Caco-2 (cell line): ENCODE measurements around the gene SH3GL2. TPM values are rescaled to one million over a fixed set of nuclear protein-coding genes. Genes with fewer than 3 reads are reported as not detected.

Source experiments
- BruUV-seq: library from RNA; stranded (reverse); fragments of 400-500 nt; replicated peaks from 2 replicates; lab custom pipeline; 2021; lab: Mats Ljungman, UMichigan
- CTCF ChIA-PET: fragments of 300-600 bp; sonication (Branson Sonifier 250); formaldehyde crosslinking; loops from one replicate; lab custom pipeline; 2022; ENCODE audit warnings: antibody characterized with exemption; lab: Charles Lee
- POLR2A ChIA-PET: fragments of 300-600 bp; sonication (Branson Sonifier 250); formaldehyde crosslinking; loops from one replicate; lab custom pipeline; 2022; ENCODE audit warnings: antibody characterized with exemption; lab: Charles Lee
- DNase-seq, 2 experiments: peaks; one replicate each; pipeline versions ENCODE4 v3.0.0 to v3.0.0-alpha.2; 2020 to 2022
- H3K27me3 ChIP-seq: replicated peaks from 2 replicates; pipeline ENCODE4 v1.6.0; 2011; ENCODE audit warnings: low read length; ENCODE audit not compliant: control insufficient read depth, insufficient read depth
- H3K36me3 ChIP-seq: 2 replicates; pipeline ENCODE4 v1.5.1; 2011; ENCODE audit warnings: low read length; ENCODE audit not compliant: control insufficient read depth, insufficient read depth
- H3K4me1 ChIP-seq: fragments of 250-450 bp; sonication (Bioruptor Pico); 2 replicates; pipeline ENCODE4 v1.5.1; 2020; ENCODE audit warnings: mild to moderate bottlenecking
- H3K4me3 ChIP-seq: 2 replicates; pipeline ENCODE4 v1.5.1; 2011; ENCODE audit warnings: low read depth, mild to moderate bottlenecking, control low read depth, low read length
- H3K9me3 ChIP-seq: fragments of 250-450 bp; sonication (Bioruptor Pico); 2 replicates; pipeline ENCODE4 v1.5.1; 2020; ENCODE audit warnings: mild to moderate bottlenecking, moderate library complexity
- H3K27ac Mint-ChIP-seq: one replicate; pipeline ENCODE4 v1.8.0; 2022; ENCODE audit warnings: mixed read lengths; ENCODE audit not compliant: unreplicated experiment
- H3K27me3 Mint-ChIP-seq: one replicate; pipeline ENCODE4 v1.8.0; 2022; ENCODE audit warnings: mixed read lengths; ENCODE audit not compliant: insufficient read depth, unreplicated experiment
- H3K36me3 Mint-ChIP-seq: one replicate; pipeline ENCODE4 v1.8.0; 2022; ENCODE audit warnings: mild to moderate bottlenecking, mixed read lengths; ENCODE audit not compliant: insufficient read depth, unreplicated experiment
- H3K4me1 Mint-ChIP-seq: one replicate; pipeline ENCODE4 v1.8.0; 2022; ENCODE audit warnings: low read depth, mixed read lengths; ENCODE audit not compliant: unreplicated experiment
- H3K4me3 Mint-ChIP-seq: one replicate; pipeline ENCODE4 v1.8.0; 2022; ENCODE audit warnings: mild to moderate bottlenecking, moderate library complexity, mixed read lengths; ENCODE audit not compliant: unreplicated experiment
- H3K9me3 Mint-ChIP-seq: one replicate; pipeline ENCODE4 v1.8.0; 2022; ENCODE audit warnings: mixed read lengths; ENCODE audit not compliant: unreplicated experiment
- intact Hi-C: fragments of 100-400 bp; cut with micrococcal nuclease; formaldehyde crosslinking; loops from one replicate; pipeline ENCODE4 v1.10.0; 2022; ENCODE audit not compliant: unreplicated experiment
- total RNA-seq: library from RNA; stranded (reverse); gene quantifications from 2 replicates; pipeline ENCODE4 v1.2.3, GENCODE V29; 2022
- TF ChIP-seq, protein P1 (sequence below), 2 experiments: fragments of 200-600 bp in 1 of 2; IDR thresholded peaks; 1 replicate in 1 of 2; 2 replicates in 1 of 2; pipeline versions ENCODE4 v1.5.1 to v1.8.0; 2011 to 2022; ENCODE audit warnings: antibody characterized with exemption in 1 of 2, control low read depth in 1 of 2, inconsistent platforms in 1 of 2, low read depth in 1 of 2, low read length in 1 of 2, mild to moderate bottlenecking in 1 of 2, moderate library complexity in 1 of 2; ENCODE audit not compliant: insufficient read depth in 1 of 2, severe bottlenecking in 1 of 2, unreplicated experiment in 1 of 2

SH3GL2 gene
- total RNA-seq, 1 experiment from 2014 or later, result not detected

DNA sequence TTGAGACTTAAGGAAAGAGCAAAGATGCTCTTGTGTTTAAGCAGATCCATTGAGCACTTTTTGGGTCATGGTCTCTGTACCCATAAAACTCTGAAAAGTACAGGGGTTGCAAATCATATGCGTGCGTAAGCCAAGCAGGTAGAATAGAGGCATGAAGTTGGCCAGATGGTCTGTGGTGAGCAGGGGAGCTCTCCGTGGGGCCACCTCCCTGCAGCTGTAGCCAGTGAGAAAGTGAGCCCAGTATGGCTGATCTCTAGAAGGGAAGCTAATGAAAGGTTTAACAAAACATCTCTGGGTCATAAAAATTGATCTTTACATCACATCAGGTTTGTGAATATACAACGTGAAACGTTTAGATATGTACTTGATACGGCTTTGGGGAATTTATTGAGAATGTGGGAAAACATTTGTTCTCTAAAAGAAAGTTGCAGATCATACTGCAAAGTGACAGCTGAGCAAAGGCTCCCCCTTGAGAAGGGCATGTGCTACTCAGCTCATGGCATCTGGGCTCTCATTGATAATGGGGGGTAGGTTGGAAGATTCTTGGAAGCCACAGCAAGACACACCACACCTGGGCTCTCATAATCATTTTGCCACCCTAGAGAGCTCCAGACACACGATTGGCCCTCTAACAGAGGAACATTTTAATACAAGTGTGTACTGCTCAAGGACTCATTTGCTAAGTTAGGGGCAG is 30.6 kb downstream of the SH3GL2 start:
- ChIA-PET CTCF (no interaction called here), POLR2A (no interaction called here)
- Histone ChIP-seq H3K4me1 (no peaks in the 10 kb centered on the region), H3K36me3 (no peaks in the 10 kb centered on the region), H3K9me3 (no peaks in the 10 kb centered on the region), H3K27me3 (no peaks in the 10 kb centered on the region), H3K4me3 (no peak overlapping the region)
- DNase-seq, result no peak
- TF ChIP-seq, protein P1, sequence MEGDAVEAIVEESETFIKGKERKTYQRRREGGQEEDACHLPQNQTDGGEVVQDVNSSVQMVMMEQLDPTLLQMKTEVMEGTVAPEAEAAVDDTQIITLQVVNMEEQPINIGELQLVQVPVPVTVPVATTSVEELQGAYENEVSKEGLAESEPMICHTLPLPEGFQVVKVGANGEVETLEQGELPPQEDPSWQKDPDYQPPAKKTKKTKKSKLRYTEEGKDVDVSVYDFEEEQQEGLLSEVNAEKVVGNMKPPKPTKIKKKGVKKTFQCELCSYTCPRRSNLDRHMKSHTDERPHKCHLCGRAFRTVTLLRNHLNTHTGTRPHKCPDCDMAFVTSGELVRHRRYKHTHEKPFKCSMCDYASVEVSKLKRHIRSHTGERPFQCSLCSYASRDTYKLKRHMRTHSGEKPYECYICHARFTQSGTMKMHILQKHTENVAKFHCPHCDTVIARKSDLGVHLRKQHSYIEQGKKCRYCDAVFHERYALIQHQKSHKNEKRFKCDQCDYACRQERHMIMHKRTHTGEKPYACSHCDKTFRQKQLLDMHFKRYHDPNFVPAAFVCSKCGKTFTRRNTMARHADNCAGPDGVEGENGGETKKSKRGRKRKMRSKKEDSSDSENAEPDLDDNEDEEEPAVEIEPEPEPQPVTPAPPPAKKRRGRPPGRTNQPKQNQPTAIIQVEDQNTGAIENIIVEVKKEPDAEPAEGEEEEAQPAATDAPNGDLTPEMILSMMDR (IDR thresholded peaks at IDR 0.05; ENCODE audit: insufficient read depth in 1 of 2, low read depth in 1 of 2, low read length in 1 of 2, severe bottlenecking in 1 of 2, unreplicated experiment in 1 of 2), result no peak
- no peaks in the 10 kb centered on the region for H3K4me1 Mint-ChIP-seq
- intact Hi-C loops, result loop anchor here (10.0 kb wide), 1 partner anchor 75 kb away; no protein-coding TSS in a partner anchor
- no peaks in the 10 kb centered on the region for H3K36me3 Mint-ChIP-seq
- H3K27ac Mint-ChIP-seq, result no peak overlapping the region
- no TSS peak for BruUV-seq
- H3K4me3 Mint-ChIP-seq, result no peak overlapping the region
- peaks cover 9% of the 10 kb centered on the region for H3K27me3 Mint-ChIP-seq
- H3K9me3 Mint-ChIP-seq, result no peaks in the 10 kb centered on the region

DNA sequence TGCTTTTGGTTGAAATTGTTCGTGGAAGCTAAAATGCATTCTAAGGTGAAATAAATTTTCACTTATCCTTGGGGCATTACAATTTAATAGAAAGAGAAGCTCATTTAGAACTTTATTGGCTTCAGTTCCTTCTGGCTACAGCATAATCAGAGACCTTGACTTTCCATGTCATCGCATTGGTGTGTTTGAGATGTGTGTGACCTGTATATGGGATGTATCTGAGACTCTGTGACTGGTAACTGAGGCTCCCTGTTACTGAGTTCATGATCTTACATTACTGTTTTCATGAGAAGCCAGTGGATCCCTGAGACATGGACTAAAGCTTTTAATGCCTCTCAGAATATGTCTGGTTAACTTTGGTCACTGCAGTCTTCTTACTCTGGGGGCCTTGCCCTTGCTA is 32.5 kb downstream of the SH3GL2 start:
- H3K27ac Mint-ChIP-seq, result no peak overlapping the region
- H3K4me1 ChIP-seq, result no peaks in the 10 kb centered on the region
- CTCF ChIA-PET, result no interaction called here
- H3K4me1 Mint-ChIP-seq, result no peaks in the 10 kb centered on the region
- no peaks in the 10 kb centered on the region for H3K9me3 ChIP-seq
- no peak for DNase-seq
- no TSS peak for BruUV-seq
- no peaks in the 10 kb centered on the region for H3K36me3 ChIP-seq
- H3K4me3 Mint-ChIP-seq, result no peak overlapping the region
- POLR2A ChIA-PET, result no interaction called here
- TF ChIP-seq, protein P1 (IDR thresholded peaks at IDR 0.05; ENCODE audit: insufficient read depth in 1 of 2, low read depth in 1 of 2, low read length in 1 of 2, severe bottlenecking in 1 of 2, unreplicated experiment in 1 of 2), result no peak
- H3K36me3 Mint-ChIP-seq, result no peaks in the 10 kb centered on the region
- H3K27me3 ChIP-seq, result no peaks in the 10 kb centered on the region
- no peaks in the 10 kb centered on the region for H3K9me3 Mint-ChIP-seq
- peaks cover 9% of the 10 kb centered on the region for H3K27me3 Mint-ChIP-seq
- H3K4me3 ChIP-seq, result no peak overlapping the region
- intact Hi-C loops, result loop anchor here (10.0 kb wide), 1 partner anchor 77 kb away; no protein-coding TSS in a partner anchor

DNA sequence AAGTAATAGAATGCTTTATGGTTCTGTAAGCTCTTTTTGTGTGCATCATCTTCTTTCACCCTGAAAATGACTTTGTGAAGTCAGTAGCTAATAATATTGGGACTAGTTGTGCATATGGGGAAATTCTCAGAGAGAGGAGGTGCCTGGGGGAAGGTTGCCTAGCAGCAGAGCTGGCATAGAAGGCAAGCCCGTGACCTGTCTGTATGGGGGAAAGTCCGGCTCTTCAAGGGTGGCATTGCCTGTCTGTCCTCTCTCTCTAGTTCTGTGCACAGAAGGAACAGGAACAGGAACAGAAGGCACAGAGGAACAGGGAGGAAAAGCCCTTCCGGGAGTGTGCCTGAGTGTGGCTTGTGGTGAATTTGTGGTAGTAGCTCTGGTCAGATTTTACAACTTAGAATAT is 33.1 kb downstream of the SH3GL2 start:
- intact Hi-C loops, result loop anchor here (10.0 kb wide), 1 partner anchor 77 kb away; no protein-coding TSS in a partner anchor
- Mint-ChIP-seq H3K9me3 (no peaks in the 10 kb centered on the region), H3K4me1 (no peaks in the 10 kb centered on the region), H3K4me3 (no peak overlapping the region), H3K36me3 (no peaks in the 10 kb centered on the region), H3K27me3 (peaks cover 10% of the 10 kb centered on the region), H3K27ac (no peak overlapping the region)
- H3K4me1 ChIP-seq, result no peaks in the 10 kb centered on the region
- CTCF ChIA-PET, result no interaction called here
- POLR2A ChIA-PET, result no interaction called here
- DNase-seq, result no peak
- no TSS peak for BruUV-seq
- no peaks in the 10 kb centered on the region for H3K36me3 ChIP-seq
- no peaks in the 10 kb centered on the region for H3K9me3 ChIP-seq
- no peaks in the 10 kb centered on the region for H3K27me3 ChIP-seq
- TF ChIP-seq, protein P1 (IDR thresholded peaks at IDR 0.05; ENCODE audit: insufficient read depth in 1 of 2, low read depth in 1 of 2, low read length in 1 of 2, severe bottlenecking in 1 of 2, unreplicated experiment in 1 of 2), result no peak
- no peak overlapping the region for H3K4me3 ChIP-seq
